ENCODE measurements around the gene NXPE3. TPM values are rescaled to one million over a fixed set of nuclear protein-coding genes. Genes with fewer than 3 reads are reported as not detected.

Gene NXPE3
- 18.7 to 25.5 TPM (median 21.0 TPM) in 5 replicates for total RNA-seq (2022; extraction: Qiagen RNA extraction)

GRCh38 chr3:101779047-101779821 lies at the start of gene NXPE3:
TSS of gene NXPE3 (plus strand) at chr3:101779211. CDS start at chr3:101785597, 6,386 bp downstream.

GRCh38 chr3:101848754-101849713 lies 70.0 kb downstream of the NXPE3 start, which contains the start of gene NFKBIZ:
TSS of gene NFKBIZ (plus strand) at chr3:101849514. CDS start at chr3:101849629, 115 bp downstream.

Other genes with a start within 250 kb of the NXPE3 start
- gene TRMT10C, start 217.3 kb upstream of the NXPE3 start, total RNA-seq (2022; extraction: Qiagen RNA extraction), result 30.4 to 32.8 TPM (median 32.4 TPM) in 5 replicates
- gene PCNP, start 205.0 kb upstream of the NXPE3 start, total RNA-seq (2022; extraction: Qiagen RNA extraction), result 90.7 to 107 TPM (median 101 TPM) in 5 replicates
- gene ZBTB11, start 102.1 kb upstream of the NXPE3 start, total RNA-seq (2022; extraction: Qiagen RNA extraction), result 8.8 to 10.6 TPM (median 9.9 TPM) in 5 replicates
- 1,627 to 2,221 TPM (median 1,652 TPM) in 5 replicates for gene RPL24, start 92.5 kb upstream of the NXPE3 start, total RNA-seq (2022; extraction: Qiagen RNA extraction)
- 3.1 to 5.6 TPM (median 4.7 TPM) in 5 replicates for gene CEP97, start 54.6 kb upstream of the NXPE3 start, total RNA-seq (2022; extraction: Qiagen RNA extraction)
- gene NFKBIZ, start 70.3 kb downstream of the NXPE3 start, total RNA-seq (2022; extraction: Qiagen RNA extraction), result 5.7 to 9.8 TPM (median 7.7 TPM) in 5 replicates

Measured in A549 treated with Mapracorat at 1 μM for 4 hours (cell line).